Fibroblast of the conjunctiva (primary cell): ENCODE data around the gene GCNT1.
"Not testable (repeated sequence)": the region's sequence is repeated elsewhere in the genome, so short reads cannot be mapped to it uniquely, and the experiment has no call there.

Experiments used
- DNase-seq: peaks from one replicate; pipeline ENCODE4 v3.0.0-alpha.2; 2010; ENCODE audit warnings: low read depth

Gene GCNT1

DNA sequence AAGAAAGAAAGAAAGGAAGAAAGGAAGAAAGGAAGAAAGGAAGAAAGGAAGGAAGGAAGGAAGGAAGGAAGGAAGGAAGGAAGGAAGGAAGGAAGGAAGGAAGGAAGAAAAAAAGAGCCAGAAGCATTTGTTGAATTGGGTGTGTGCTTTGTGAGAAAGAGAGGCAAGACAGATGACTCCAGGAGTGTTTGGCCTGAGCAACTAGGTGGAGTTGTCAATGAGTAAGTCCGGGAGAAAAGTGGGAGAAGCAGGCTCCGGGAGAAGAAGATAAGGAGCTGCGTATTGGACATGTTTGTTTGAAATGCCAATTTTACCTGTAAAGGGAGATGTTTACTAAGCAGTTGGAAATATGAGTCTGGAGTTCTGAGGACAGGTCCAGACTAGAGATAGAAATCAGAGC lies 15.1 kb upstream of the GCNT1 start:
- DNase-seq, result no peak

DNA sequence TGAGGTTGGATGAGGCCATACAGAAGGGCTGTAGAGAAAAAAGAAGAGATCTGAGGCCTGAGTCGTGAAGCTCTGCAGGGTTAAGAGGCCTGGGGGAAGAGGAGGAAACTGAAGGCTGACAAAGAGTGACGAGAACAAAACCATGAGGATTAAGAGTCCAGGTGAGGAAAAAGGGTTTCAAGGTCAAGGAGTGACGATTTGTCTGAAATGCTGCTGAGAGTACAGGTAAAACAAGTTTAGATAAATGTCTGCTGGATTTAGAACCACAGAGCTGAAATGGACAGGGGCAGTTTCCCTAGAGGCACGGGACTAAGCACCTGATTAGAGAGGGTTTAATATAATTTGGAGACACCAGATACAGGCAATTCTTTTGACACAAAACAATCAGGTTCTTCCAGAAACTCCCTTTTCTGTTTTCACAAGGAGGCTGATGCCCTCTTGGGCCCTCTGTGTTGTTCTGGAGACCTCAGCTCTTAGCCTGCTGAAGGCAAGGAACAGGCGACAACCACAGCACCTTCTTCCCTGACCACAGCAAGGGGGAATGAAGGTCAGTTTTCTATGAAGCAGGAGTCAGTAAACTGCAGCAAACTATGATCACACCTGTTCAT lies 14.6 kb upstream of the GCNT1 start:
- no peak for DNase-seq

DNA sequence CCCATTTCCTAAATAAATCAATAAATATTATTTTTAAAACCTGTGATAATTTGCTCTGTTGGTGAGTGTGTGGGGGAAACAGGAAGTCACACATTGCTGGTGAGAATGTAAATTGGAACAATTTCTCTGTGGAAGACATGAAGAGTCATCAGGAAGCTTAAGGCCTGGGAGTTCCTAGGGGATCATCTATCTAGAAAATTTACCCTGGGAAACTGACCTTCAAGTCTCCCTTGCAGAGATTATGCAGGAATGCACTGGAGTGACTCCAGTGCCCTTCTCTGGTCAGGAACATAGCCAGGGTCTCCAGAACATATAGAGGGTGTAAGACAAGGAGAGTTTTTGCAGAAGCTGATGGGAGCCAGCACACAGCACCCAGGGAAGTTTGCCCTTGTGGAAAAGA lies 13.0 kb upstream of the GCNT1 start:
- DNase-seq, result no peak

DNA sequence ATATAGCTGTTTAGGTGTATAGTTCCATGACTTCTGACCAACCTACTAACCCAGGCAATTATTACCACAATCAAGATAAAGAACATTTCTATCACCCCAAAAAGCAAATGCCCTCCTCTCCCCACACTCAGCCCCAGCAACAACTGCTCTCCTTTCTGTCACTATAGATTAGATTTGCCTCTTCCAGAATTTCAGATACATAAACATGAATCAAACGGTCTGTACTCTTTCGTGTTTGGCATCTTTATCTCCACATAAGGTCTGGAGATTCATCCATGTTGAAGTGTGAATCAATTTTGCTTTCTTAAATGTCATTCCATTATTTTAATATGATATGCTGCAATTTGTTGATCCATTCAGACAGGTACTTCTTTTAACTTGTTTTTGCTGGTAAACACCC lies 10.5 kb upstream of the GCNT1 start:
- no peak for DNase-seq

DNA sequence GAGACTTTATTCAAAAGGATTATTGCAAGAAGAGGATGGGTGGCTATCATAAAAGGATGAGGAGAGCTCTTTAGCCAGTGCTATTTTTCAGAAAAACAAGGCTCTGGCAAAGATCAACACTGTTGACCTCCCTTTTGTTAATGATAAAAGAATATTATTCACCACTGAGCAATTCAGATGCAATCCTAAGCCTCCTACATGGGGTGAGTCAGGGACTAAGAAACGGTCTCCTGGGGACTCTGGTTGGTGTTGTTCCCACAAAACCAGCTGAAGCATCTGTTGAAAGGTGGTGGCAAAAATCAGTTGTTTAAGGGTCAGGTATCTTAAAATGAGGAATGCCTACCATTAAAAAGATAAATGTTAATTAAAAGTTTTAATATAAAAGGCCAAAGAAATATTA lies 7.7 kb upstream of the GCNT1 start:
- DNase-seq, result peak; percentile 81

DNA sequence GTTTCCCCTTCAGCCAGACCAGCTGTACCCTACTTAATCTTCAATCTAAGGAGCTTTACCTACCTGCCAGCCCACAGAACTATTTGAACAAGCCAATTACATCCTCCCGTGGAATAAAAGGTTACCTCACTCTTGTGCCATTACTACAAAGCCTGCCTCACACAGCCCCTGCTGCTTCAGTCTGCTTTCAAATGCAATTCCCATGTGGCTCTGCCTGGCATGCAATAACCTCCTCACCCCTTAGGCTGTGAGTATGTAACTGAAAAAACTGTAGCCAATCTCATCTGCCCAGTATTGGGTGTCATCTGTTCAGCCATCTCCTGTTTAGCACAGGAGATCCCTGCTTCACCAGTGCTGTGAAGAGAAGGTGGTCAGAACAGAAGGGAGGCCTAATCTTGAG lies 6.1 kb upstream of the GCNT1 start:
- DNase-seq, result no peak

DNA sequence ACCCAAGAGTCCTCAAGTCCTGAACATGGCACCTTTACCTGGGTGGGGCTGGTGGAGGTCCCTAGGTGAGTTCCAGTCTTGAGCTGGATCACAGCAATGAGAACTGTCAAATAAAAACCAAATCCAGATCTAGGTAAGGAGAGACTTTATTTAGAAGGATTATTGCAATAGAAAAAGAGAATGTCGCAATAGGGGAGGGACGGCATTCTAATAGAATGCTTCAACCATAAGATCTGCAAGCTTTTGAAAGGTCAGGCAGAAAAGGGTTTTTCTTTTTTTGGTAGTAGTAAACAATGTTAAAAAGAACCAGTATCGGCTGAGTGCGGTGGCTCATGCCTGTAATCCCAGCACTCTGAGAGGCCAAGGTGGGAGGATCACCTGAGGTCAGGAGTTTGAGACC lies 5.2 kb upstream of the GCNT1 start:
- DNase-seq, result peak; percentile 72

DNA sequence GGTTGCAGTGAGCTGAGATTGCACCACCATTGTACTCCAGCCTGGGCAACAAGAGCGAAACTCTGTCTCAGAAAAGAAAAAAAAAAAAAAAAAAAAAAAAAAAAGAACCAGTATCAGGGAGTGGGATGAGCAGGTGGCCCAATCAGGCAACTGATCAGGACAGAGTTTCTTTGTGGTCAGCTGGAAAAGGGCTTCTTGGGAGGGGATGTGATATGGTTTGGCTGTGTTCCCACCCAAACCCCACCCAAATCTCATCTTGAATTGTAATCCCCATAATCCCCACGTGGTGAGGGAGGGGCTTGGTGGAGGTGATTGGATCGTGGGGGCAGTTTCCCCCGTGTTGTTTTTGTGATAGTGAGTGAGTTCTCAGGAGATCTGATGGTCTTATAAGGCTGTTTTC lies 4.7 kb upstream of the GCNT1 start:
- no peak for DNase-seq

DNA sequence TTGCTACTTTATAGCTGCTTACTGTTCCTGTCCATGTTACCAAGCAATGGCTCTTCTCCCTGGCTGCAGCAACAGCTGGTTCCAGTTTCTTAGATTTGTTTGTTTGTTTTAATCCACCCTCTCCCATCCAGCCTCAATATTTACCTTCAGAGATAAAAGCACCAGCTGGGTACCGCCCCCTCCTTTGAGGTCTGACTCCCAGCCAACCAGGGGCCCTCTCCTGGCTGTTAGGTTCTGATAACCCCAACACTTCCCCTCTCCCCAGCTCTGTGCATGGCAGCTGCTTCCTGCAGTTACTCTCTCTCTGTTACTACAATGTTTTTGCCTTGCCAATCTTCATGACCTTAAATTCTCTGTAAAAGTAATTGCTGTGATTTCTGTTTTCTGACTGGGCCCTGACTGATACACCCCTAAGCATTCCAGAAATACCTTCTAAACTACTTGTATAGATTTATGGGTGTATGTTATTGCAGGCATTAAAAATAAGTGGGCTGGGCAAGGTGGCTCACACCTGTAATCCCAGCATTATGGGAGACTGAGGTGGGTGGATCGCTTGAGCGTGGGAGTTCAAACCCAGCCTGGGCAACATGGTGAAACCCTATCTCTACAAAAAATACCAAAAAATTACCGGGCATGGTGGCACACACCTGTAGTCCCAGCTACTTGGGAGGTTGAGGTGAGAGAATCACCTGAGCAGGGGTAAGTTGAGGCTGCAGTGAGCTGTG lies 2.6 kb upstream of the GCNT1 start:
- no peak for DNase-seq

DNA sequence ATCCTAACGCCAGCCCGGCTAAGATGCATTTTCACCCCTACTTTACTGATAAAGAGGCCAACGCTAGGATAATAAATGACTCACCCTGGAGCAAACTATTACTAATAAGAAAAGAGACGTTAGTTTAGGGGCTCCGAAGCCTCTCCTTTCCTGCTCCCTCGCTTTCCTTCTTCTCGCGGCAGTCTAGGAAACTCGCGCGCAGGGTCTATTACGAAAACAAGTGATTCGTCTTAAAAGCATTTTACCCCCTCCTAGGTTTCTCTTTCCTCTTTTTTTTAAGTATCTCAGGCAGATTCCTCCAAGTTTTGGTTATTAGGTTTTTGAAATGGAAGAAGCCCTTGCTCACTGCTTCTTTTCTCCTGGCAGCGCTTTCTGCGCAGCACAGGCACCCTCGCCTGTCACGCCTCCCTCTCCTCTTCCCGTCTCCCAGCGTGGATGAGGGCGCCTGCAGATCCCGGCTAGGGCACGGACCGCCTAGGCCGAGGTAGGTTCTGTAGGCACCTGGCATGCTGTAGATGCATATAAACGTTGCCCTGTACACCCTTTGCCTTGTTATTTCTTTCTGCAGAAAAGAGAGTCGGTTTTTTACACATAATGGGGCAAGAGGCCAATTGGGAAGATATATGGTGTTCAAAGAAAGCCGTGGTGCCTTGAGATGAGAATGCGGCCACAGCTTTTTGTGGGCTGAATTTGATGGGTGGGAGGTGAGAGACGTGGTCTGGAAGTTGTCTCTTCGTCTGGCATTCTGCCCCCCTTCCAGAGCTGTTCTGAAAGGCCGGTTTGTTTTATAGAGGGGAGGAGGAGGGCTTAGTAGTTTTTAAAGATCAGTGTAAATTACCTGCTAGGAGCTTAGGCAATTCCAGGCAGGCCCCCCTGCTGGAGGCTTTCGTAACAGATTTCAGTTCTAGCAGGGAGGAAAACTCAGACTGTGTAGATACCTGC lies 983 bp downstream of the GCNT1 start:
- no peak for DNase-seq

DNA sequence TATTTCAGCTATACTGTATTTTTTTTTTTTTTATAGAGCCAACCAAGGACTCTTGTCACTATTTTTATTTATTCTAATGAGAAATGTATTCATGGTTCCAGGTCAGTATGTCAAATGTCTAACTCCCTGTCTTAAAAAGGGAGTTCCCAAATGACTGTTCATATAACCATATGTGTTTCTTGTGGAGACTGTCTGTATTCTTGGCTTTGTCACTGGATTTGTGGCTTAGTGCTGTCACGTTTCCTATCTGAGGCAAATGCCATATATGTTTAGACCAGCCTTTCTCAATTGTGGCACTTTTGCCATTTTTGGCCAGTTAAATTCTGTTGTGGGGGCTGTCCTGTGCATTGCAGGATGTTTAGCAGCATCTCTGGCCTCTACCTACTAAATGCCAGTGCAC lies 3.1 kb downstream of the GCNT1 start:
- no peak for DNase-seq

DNA sequence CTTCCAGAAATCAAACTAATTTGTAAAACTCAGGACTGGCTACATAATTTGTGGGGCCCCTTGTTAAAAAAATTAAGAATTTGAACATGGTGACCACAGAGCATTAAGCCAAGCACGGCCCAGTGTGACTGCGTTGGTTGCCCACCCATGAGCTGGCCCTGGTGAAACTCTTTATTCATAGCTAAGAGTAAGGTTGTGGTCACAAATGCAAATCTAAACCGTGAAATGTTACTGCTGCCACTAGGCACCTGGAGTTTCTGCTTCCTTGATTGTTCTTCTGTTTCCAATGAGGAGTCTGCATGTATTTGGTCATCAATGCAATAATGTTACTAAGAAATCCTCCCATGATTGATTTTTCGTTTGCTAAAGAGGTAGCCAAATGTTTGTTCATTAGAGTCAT lies 4.2 kb downstream of the GCNT1 start:
- DNase-seq, result no peak

DNA sequence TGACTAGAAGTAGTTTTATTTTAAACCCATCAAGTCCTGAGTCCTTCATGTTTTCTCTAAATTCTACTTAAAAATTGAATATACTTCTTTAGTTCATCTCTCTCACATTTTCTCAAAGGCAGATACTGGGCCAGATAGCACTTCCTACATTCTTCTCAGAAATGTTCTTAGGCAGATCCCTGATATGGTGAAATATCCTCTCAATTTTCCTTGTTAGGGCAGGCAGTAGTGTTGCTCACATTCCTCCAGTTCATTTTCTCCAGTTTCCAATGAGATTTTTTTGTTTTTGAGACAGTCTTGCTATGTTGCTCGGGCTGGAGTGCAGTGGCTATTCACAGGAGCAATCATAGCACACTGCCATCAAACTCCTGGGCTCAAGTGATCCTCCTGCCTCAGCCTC lies 5.7 kb downstream of the GCNT1 start:
- no peak for DNase-seq

DNA sequence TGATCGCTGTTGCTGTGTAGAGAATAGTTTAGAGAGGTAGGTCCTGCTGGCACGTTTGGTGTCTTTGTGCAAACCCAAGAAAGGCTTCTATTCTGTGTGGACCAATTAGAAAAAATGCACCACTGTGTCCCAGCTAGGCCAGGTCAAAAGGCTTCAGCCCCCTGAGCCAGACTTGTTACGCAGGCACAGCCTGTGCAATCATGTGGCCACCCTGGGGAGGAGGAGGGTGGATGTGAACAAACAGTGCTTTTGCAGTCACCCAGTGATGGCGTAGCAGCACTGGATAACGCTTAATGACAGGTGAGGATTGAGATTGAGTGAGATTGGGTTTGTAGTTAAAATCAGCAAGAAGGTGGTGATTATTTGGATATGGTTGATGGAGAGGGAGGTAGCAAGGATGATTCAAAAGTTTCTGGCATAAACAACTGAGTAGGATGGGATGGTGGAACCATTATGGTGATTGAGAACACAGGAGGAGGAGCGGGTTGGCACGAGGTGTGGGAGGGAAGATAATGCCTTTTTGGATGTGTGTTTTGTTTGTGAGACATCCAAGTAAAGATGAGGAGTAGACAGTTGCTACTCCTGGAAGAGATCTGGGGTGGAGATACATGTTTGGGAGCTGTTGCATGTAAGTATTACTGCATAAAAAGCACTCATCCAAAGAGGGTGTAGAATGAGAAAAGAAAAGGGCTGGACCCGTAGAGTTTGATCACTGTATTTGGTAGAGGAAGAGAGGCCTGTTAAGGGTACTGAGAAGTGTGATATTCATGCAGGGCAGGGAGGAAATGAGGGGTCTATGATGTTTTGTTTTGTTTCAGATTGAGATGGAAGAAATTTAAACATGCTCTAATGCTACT lies 6.7 kb downstream of the GCNT1 start:
- no peak for DNase-seq

DNA sequence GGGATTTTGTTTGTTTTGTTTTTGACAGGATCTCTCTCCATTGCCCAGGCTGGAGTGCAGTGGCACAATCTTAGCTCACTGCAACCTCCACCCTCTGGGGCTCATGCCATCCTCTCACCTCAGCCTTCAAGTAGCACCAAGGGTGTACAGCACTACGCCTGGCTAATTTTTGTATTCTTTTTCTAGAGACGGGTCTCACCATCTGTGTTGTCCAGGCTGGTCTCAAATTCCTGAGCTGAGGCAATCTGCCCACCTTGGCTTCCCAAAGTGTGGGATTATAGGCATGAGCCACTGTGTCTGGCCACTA lies 7.3 kb downstream of the GCNT1 start:
- DNase-seq, result no peak

DNA sequence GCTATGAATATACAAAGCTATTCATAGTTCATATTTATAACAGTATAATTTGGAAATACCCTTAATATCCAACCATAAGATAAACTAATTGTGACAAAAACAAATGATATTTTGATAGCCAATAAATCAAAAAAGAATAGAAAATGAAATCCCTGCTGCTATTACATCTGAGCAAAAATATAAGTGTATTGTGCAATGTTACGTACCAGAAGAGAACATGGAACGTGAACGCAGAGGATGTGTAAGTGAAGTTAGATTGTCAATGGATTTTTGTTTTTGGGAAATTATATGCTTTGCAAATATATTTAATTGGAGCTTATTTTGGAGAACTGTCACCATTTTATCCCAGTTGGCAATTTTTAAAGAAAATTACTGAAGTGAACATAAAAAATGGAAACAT lies 15.4 kb downstream of the GCNT1 start:
- no peak for DNase-seq

DNA sequence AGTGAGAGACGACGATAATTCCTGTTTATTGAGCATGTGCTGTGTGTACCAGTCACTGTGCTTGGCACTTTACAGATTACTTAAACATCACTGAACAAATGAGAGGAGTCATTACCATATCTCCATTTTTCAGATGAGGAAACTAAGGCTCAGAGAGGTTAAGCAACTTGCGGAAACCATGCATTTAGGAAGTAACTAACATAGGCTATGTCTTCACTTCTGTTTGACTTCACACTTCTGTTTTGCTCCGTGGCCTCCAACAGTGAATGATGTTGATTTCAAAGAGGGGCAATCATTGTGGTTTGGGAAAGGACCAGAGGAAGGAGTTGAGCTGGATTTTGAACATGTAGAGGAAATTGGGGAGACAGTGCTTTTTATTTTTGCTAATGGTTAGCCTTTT lies 16.7 kb downstream of the GCNT1 start:
- no peak for DNase-seq

DNA sequence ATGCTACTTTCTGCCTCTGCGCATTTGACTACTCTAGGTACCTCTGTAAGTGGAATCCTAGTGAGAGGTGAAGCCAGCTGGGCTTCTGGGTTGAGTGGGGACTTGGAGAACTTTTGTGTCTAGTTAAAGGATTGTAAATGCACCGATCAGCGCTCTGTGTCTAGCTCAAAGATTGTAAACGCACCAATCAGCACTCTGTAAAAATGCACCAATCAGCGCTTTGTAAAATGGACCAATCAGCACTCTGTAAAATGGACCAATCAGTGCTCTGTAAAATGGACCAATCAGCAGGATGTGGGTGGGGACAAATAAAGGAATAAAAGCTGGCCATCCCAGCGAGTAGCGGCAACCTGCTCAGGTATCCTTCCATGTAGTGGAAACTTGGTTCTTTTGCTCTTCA lies 18.8 kb downstream of the GCNT1 start:
- DNase-seq, result not testable (repeated sequence)

DNA sequence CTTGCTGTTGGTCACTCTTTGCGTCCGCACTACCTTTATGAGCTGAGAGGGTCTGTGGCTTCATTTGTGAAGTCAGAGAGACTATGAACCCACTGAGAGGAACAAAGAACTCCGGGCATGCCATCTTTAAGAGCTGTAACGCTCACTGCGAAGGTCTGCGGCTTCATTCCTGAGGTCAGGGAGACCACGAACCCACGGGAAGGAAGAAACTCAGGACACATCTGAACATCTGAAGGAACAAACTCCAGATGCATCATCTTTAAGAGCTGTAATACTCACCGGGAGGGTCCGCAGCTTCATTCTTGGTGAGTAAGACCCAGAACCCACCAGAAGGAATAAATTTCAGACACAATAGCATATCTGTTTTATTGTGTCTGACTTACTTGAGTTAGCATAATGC lies 19.2 kb downstream of the GCNT1 start:
- DNase-seq, result no peak

DNA sequence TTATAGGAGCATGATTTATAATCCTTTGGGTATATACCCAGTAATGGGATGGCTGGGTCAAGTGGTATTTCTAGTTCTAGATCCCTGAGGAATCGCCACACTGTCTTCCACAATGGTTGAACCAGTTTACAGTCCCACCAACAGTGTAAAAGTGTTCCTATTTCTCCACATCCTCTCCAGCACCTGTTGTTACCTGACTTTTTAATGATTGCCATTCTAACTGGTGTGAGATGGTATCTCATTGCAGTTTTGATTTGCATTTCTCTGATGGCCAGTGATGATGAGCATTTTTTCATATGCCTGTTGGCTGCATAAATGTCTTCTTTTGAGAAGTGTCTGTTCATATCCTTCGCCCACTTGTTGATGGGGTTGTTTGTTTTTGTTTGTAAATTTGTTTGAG lies 20.4 kb downstream of the GCNT1 start:
- DNase-seq, result not testable (repeated sequence)

DNA sequence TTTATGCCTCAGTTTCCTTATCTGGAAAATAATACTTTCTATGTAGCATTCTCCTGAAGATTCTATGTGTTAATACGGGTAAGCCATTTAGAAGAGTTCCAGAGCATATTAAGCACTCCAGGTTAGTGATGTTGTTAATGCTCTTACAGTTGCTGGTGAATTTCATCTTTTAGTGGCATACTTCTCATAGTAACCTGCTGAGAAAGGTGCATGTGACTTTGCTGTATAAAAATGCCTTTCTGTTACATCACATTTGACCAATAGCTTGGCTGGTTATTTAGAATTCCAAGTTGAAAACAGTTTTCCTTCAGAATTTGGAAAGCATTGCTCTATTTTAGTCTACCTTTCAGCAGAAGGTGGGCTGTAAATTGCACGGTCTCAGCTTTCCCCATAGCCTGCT lies 27.2 kb downstream of the GCNT1 start:
- no peak for DNase-seq

DNA sequence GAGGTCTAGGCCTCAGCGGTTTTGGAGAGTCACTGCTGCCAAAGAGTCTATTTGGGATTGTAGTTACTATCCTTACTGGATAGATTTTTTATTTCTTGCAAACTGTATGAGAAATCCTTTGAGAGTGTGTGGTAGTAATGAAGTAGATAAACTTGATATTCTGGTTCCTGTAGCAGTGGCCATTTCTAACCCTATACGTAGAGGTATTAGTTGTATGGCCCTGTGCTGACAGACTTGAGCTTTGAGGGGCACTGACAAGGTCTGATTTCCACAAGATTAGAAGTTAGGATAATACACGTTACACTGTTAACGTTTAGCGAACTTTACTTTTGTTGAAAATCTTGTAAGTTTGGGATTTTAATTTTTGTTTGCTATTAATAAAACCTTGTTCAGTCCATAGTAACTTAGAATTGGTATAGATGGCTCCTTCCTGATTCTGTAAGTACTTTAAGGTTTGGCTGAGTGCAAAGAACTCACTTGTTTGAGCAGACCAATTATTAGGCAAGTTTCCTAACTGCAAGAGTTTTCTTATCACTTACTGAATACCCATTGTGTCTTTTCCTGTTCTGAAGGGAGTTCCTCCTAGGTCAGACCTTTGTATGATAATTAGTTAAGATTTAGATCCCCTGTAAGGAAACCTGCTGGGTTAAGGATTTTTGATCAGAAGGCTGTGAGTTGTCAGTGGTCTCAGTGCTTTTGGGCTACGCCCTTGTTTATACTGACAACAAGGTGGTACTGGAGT lies 31.4 kb downstream of the GCNT1 start:
- DNase-seq, result no peak
